Lower leg skin (tissue), 4 donors: ENCODE results near the gene UACA. TPM values are rescaled to one million over a fixed set of nuclear protein-coding genes. Genes with fewer than 3 reads are reported as not detected.

ENCODE experiments used
- DNase-seq, 2 donors: peaks; one replicate each; pipeline ENCODE4 v3.0.0-alpha.2; 2019; ENCODE audit warnings: low spot score in 2 of 2
- H3K4me3 ChIP-seq: fragments of 200-600 bp; sonication (generic); 2 replicates; pipeline ENCODE4 v1.5.1; 2017; ENCODE audit warnings: mild to moderate bottlenecking, low read depth; ENCODE audit not compliant: poor library complexity, severe bottlenecking
- CTCF ChIP-seq, 3 donors: fragments of 450-650 bp; IDR thresholded peaks; one replicate each; pipeline ENCODE4 v1.5.1; 2016; ENCODE audit warnings: antibody characterized with exemption in 3 of 3, mild to moderate bottlenecking in 3 of 3, moderate library complexity in 2 of 3
- POLR2A ChIP-seq, 2 donors: fragments of 450-650 bp; IDR thresholded peaks; one replicate each; pipeline ENCODE4 v1.6.1; 2016 to 2017; ENCODE audit warnings: antibody characterized with exemption in 2 of 2, mild to moderate bottlenecking in 1 of 2, moderate library complexity in 1 of 2
- WGBS, 2 donors: methylation state at CpG; one replicate each; pipeline ENCODE4 v1.1.5; 2018; 5-methylcytosine and 5-hydroxymethylcytosine counted together
- intact Hi-C: fragments of 100-400 bp; cut with DNase I; formaldehyde crosslinking; loops from one replicate; pipeline ENCODE4 v1.15.0; 2023; ENCODE audit warnings: low total_unique reads
- total RNA-seq, 4 donors: library from RNA; depleted of rRNA; stranded (reverse); fragments of >200 nt; gene quantifications; one replicate each; pipeline ENCODE4 v1.1.0, GENCODE V29; 2016

UACA gene
- total RNA-seq, 4 donors from 2014 or later = 37.8 to 47.3 (median 42.1) TPM

GRCh38 chr15:70652341-70652740 is 111.0 kb downstream of the UACA start:
- WGBS, 2 donors = 97 to 99% methylated on average over 2 of the region's 2 CpGs
- no peak for DNase-seq

GRCh38 chr15:70651303-70651845 is 112.0 kb downstream of the UACA start:
- WGBS, 2 donors = 97% methylated on average over 2 of the region's 2 CpGs

More at GRCh38 chr15:70652341-70652740, 111.0 kb downstream of the UACA start:
- intact Hi-C loops = no loop called here
- TF ChIP-seq POLR2A (IDR thresholded peaks at IDR 0.05) (no peak), CTCF (IDR thresholded peaks at IDR 0.05) (no peak)
- no peak overlapping the region for H3K4me3 ChIP-seq

GRCh38 chr15:70650567-70651302 is 112.6 kb downstream of the UACA start:
- H3K4me3 ChIP-seq = no peak overlapping the region
- DNase-seq = no peak
- TF ChIP-seq POLR2A (IDR thresholded peaks at IDR 0.05) = no peak
- no peak for TF ChIP-seq CTCF (IDR thresholded peaks at IDR 0.05)
- intact Hi-C loops = no loop called here
- WGBS, 2 donors = 86% methylated on average over 10 of the region's 10 CpGs

More at GRCh38 chr15:70651303-70651845, 112.0 kb downstream of the UACA start:
- DNase-seq = no peak
- intact Hi-C loops = no loop called here
- H3K4me3 ChIP-seq = no peak overlapping the region
- TF ChIP-seq POLR2A (IDR thresholded peaks at IDR 0.05) (no peak), CTCF (IDR thresholded peaks at IDR 0.05) (no peak)

GRCh38 chr15:70647396-70647795 is 116.0 kb downstream of the UACA start:
- intact Hi-C loops = no loop called here
- 30 to 35% methylated on average over 1 of the region's 1 CpG for WGBS, 2 donors
- no peak for DNase-seq
- no peak overlapping the region for H3K4me3 ChIP-seq
- TF ChIP-seq CTCF (IDR thresholded peaks at IDR 0.05) (no peak), POLR2A (IDR thresholded peaks at IDR 0.05) (no peak)

- intact Hi-C loops = no loop called here
- DNase-seq = no peak
- no peak overlapping the region for H3K4me3 ChIP-seq
- TF ChIP-seq POLR2A (IDR thresholded peaks at IDR 0.05) = no peak
- no peak for TF ChIP-seq CTCF (IDR thresholded peaks at IDR 0.05)
- WGBS, 2 donors = 85 to 92% methylated on average over 1 of the region's 1 CpG
These were observed 117.2 kb downstream of the UACA start for GRCh38 chr15:70646169-70646568.
